ENCODE measurements around the gene TRMT44. TPM values are rescaled to one million over a fixed set of nuclear protein-coding genes. Genes with fewer than 3 reads are reported as not detected.

The TRMT44 gene
- polyA plus RNA-seq, 1 donor: 12.0 TPM

DNA sequence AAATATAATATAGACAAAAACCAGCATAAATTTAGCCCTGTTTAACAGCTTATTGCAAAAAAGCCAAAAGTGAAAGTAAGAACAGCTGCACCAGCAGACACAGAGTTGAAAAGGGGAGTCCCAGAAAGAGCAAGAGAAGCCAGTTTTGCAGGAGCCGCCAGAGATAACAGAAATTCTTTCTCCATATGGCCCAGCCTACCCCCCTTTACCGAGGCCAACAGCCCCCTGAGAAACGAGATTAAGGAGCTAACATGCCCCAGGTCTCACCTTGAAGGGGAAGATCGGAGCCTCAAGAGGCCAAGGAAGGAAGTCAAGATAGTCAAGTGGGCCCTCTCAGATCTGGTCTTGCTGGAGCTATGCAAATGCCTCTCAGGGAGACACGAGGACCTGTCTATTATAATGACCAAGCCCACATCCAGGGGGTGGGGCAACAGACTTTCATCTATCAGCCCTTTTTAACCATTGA lies 4.9 kb upstream of the TRMT44 start:
- DNase-seq (ENCODE audit: low read depth): no peak

DNA sequence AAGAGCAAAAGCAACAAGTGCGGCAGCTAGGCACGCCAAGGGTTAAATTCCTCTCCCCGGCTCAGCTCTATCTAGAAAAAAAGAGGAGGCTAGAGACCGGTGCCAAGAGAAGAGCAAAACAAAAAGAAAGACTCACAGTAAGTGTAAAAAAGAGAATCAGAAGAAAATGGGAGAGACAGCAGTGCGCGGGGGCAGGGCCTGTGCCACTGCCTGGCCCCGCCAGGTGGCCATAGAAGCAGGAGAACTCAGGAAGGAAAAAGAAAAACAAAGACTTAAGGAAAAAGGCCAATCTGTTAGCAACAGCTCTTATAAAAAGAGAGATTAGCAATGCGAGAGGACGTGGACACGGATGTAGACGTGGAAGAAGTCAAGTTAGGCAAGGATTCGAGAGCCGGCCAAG lies 3.3 kb upstream of the TRMT44 start:
- no peak for DNase-seq (ENCODE audit: low read depth)

DNA sequence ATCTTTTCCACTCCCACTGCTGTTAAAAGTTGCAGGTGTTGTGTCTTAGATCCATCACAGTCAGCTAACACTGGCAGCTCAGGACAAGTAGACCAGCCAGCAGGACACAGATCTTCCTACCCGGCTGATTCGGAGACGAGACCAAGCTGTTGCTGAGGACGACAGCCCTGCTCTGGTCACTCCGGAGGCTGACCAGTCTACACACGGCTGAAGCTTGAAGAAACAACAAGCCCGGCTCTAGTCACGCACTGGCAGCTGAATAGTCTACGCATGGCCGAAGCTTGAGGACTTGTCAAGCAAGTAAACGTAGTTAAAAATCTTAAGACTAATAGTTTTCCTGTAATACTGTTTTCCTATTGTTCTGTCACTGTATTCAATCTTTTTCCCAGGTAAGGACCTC lies 1.8 kb upstream of the TRMT44 start:
- DNase-seq (ENCODE audit: low read depth): no peak

DNA sequence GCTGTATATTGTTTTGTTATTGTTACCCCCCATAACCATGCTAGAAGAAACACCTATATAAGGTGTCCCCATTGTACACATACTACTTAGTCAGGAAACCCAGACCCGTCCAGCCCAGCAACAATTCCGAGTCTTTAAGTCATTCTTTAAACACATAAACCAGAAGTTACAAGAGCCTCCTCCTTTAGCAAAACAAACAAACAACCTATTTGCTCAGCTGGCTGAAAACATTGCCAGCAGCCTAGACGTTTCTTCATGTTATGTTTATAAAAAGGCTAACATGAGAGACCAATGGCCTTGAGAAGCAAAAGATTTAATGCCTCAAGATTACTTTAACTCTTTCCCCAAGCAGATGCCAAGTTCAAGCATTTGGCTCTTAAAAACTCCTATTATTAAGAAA lies 1.4 kb upstream of the TRMT44 start:
- DNase-seq (ENCODE audit: low read depth): no peak

DNA sequence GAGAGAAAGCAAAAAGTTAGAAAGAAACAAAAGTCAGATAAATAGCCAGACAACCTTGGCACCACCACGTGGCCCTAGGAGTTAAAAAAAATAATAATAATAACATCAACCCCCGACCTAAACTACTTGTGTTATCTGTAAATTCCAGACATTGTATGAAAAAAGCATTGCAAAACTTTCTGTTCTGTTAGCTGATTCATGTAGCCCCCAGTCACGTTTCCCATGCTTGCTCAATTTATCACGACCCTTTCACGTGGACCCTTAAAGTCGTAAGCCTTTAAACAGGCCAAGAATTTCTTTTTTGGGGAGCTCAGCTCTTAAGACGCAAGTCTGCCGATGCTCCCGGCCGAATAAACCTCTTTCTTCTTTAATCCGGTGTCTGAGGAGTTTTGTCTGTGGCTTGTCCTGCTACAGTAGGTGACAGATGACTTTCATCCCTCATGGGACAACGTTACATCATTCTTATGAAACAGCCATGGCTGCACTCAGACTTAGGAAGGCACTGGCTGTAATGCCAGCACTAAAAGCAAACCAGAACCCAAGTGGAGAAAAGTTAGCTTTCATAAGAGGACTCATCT lies 574 bp upstream of the TRMT44 start:
- peak; percentile 43 for DNase-seq (ENCODE audit: low read depth)

DNA sequence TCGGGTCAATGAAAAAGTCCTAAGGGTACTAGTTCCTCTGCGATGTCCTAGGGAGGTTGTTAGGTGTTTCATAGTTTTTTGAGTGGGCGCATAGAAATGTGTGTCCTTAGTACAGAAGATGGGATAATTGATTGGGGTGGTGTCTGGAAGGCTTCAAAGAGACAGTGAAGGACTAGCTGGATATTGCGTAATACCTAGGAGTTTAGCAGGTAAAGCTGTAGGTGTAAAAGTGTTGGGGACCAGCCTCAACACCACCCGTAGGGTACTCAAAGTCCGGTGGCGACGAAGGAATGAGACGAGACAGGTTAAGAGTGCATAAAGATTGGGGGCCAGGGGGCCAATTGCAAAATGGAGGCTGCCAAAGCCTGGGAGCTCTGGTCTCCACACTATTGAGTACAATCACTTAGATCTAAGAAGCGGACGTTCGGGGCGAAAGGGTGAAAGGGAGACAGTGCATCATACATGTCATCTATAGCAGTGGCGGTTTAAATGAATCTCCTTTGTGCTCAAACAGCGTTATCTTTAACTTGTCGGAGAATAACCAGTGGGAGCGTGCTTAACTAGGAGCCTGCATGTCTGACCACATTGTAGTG lies 1.0 kb downstream of the TRMT44 start:
- DNase-seq (ENCODE audit: low read depth): no peak

DNA sequence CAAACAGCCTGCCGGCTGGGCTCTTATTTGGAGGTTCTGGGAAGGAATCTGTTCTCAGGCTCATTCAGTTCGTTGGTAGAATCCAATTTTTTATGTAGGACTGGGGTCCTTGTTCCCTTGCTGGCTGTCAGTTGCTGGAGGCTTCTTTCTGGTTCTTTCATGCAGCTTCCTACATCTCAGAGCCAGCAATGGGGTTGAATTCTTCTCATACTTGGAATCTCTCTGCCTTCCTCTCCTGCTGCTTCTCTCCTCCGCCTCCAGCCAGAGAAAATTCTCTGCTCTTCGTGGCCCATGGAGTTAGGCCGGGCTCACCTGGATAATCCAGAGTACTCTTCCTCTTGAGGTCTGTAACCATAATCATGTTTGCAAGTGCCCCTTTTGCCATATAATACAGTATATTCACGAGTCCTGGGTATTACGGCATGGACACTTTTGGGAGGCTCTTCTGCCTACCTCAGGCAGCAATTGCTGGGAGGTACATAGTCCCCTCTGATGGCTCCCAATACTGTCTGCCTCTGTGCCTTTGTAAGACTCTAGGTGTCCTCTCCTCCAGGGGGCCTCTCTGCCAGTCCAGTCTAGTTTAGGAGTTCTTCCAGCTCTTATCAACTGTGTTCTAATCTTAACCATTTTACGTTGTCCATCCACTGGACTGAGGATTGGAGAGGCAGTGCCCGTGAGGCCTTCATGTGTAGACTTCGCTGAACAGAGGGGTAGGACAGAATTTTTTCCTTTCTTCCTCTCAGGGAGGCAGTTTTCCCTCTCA lies 2.2 kb downstream of the TRMT44 start:
- DNase-seq (ENCODE audit: low read depth): no peak

DNA sequence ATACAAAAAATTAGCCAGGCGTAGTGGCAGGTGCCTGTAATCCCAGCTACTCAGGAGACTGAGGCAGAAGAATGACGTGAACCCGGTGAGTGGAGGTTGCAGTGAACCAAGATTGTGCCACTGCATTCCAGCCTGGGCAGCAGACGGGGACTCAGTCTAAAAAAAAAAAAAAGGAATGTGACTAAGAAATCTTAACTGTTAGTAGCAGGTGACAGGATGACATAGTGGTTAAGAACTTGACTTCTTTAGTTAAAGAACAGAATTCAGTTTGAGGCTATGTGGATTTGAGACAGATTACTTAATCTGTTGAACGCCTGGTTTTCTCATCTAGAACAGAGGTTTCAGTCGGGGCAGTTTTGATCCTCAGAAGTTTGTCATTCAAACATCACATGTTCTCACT lies 3.2 kb downstream of the TRMT44 start:
- no peak for DNase-seq (ENCODE audit: low read depth)

DNA sequence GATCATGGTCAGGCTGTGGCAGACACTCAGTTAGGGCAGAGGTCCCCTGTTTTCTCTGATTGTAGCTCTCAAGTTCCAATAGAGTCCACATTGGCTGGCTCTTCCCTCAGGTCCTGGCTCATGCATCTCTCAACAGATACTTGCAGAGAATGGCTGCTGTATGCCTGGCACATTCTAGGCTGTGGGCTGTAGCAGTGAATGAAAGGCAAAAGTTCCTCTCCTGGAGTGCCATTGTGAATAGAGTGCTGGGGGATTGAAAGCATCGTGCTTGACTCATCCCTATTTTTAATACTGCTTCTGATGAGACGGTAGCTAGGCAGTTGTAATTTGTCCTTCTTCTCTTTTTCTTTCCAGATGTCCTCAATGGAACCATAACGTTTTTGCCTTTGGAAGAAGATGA lies 5.5 kb downstream of the TRMT44 start:
- DNase-seq (ENCODE audit: low read depth): no peak

DNA sequence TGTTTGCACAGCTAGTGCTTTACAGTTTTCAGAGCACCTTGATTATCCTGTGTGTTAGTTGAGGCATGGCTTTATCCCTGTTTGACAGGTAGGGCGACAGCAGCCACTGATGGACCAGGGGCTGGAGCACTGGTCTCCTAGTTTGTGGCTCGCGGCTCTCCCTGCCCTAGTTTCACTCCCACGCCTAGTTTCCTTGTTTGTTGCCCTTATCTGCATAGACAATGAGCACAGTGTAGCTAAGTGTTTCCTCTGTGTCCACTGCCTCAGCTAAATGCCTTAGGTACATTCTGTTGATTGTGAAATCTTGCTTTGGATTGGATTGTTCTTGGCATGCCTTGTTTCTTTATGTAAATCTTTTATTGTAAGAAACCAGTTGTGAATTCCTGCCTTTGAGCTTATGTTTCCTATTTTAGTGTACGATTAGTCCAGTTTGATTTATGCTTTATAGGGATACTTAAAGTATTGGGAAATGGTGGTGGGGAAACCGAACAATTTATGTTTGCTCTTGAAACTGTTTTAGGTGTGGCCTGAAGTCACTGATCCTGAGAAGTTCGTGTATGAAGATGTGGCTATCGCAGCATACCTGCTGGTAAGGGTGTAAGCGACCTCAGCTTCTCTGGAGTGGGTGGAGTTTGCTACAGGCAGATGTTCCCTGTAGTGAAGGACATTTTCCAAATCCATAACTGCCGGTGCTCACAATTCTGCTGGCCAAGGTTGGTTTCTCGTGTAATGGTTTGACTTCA lies 11.0 kb downstream of the TRMT44 start:
- no peak for DNase-seq (ENCODE audit: low read depth)

DNA sequence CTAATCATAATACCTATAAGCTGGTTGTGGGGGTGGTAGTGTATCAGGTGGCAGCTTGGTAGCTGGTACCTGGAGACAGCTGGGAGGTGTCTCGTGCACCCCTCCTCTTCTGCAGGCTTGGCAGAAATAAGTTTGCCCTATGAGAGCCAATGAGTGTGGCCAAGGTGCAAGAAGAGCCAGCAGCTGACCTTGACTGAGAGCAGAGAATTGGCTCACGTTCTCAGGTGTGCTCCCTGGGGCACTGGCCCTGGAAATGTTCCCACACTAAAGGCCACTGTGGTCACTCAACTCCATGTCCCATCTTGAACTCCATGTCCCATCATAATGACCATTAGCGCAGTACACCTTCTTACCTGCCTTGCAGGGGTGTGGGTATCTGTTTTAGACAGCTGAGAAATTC lies 13.4 kb downstream of the TRMT44 start:
- DNase-seq (ENCODE audit: low read depth): no peak

DNA sequence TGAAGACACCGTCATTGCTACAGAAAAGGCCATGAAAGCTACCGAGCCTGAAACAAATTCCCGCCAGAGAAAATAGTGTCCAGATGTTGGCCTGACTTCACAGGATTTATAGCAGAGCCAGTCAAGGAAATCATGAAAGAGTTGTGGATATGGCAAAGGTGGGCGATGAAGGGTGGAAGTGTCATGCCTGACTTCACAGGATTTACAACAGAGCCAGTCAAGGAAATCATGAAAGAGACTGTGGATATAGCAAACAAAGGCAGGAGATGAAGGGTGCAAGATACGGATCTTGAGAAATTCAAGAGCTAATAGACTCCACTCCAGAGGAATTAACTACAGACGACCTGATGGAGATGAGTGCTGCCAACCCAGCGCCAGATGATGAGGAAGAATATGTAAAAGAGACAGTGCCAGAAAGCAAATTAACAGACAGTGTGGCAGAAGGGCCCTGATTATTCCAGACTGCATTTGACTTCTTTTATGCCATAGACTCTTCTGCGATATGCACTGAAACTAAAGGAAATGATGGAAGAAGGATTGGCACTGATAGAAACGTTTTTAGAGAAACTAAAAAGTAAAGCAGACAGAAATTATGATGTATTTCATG lies 17.2 kb downstream of the TRMT44 start:
- no peak for DNase-seq (ENCODE audit: low read depth)

DNA sequence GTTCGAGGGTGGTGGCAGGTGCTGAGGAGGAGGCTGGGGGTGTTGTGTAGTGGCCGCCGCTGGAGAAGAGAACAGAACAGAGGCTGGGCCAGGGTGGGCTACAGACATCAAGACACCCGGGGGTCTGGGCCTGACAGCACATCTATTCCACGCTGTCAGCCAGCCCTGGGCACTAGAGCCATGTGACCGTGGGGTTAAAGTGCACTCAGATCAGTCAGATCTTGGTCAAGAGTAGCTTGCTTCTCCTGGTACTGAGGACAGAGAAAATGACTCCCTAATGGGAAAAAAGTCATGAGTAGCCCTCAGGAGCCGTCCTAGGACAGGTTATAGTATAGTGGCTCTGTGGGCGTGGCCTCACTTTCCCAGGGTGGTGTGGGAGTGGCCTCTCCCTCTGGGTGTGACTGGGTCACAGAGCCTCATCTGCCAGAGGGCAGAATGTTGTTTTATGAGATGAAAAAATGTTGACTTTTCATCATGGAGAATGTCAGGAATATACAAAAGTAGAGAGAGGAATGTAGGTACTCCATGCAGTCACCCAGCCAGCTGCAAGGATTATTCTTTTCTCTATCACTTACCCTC lies 19.4 kb downstream of the TRMT44 start:
- no peak for DNase-seq (ENCODE audit: low read depth)

DNA sequence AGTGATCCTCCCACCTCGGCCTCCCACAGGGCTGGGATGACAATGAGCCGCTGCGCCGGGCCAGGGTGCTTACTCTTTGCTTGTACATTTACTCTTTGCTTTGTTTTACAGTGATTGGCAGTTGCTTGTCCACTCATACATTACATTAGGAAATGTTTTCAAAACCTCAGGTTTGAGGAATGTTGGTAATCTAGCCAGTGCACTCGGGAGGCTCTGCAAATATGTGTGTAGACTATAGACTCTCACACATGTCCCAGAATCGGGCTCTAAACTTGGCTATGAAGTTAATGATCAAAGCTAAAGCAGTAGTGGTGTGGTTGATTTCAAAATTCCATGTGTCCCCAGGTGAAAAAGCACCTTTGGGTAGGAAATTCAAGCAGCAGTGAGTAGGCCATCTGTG lies 20.5 kb downstream of the TRMT44 start:
- no peak for DNase-seq (ENCODE audit: low read depth)

DNA sequence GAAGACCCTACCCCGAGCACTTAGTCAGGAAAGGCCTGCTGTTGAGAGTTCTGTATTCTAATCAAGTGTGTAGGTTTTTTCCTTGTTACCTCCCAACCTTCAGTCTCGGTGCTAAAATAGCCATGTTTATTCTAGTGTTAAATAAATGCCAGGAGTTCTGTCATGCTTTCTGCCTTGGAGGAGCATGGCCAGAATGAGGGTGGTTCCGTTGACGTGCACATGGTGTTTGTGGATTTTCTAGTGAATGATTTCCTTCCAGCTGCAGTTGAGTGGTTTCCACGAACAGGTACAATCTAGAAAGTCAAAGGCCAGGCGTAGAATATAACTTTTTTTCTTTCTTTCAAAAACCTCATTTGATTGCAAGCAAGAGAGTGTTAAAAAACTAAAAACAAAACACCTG lies 21.0 kb downstream of the TRMT44 start:
- DNase-seq (ENCODE audit: low read depth): no peak

DNA sequence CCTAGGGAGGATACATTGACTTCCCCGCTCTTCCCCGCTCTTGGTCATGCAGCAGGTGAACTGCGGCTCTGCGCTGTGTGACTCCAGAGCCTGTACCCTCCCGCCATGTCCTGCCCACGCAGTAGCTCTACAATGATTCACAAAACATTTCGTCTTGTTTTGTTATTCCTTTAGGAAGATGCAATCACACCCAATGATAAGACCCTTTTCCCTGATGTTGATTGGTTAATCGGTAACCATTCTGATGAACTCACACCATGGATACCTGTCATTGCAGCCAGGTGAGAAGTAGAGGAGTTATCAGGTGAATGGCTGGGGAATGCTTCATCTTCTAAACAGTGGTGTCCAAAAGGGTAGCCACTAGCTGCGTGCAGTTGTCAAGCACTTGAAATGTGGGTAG lies 23.2 kb downstream of the TRMT44 start:
- DNase-seq (ENCODE audit: low read depth): no peak

DNA sequence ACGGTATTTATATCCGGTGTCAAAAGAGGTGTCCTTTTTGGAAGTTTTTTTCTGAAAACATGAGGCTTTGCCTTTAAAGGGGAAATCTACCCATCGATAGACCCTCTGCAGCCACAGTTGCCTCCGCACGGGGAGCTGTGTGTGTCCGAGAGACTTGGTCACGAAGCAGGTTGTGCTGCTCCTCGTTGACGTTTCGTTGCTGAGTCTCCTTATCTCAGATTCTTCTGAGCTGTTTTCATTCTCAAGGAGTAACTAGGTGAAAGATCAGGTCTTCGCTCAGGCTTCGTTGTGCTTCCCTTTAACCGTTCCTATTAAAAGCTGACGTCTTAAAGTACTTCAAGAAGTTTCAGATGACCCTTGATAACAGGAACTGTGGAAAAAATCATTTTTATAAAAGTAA lies 23.8 kb downstream of the TRMT44 start:
- no peak for DNase-seq (ENCODE audit: low read depth)

DNA sequence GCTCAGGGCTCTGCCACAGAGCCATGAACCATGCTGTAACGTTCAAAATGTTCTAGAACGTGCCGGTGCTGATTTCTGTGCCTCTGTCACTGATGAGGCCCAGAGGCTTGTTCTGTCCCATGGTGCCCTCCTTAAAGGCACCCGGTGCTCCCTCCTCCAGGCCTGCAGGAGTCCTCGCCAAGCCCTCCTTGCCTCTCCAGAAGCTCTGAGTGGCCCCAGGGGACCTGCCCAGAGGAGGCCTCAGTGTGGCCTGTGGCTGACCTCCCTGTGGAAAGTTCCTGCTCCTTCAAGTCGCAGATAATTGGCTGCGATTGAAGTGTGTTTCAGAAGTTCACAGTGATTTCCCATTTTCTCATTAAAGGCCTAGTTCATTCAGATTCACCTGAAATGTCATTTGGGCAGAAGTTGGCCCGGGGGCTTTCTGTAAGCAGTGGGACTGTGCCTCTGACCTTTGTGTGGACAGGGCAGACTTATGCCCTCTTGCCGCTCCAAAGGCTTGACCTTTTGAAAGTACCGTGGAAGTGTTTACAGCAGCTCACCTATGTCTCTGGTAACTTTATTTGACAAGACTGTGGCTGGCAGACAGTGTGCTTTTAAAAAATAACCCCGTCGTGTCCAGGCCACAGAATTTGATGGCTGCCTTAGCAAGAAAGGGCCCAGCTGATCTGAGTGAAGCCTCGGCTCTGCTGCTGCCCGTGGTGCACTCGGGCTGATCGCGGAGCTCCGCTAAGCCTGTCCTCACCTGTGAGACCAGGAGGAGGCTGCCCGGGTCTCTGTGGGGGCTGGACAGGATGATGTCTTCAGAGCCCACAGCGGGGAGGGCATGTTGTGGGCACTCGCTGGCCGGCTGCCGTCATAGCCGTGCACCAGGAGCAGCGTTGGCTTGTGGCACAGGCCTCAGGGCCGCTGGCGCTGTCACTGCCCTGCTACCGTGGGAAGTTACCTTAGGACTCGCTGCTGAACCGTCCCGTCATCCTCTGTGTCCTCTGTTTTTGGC lies 25.3 kb downstream of the TRMT44 start:
- DNase-seq (ENCODE audit: low read depth): no peak

DNA sequence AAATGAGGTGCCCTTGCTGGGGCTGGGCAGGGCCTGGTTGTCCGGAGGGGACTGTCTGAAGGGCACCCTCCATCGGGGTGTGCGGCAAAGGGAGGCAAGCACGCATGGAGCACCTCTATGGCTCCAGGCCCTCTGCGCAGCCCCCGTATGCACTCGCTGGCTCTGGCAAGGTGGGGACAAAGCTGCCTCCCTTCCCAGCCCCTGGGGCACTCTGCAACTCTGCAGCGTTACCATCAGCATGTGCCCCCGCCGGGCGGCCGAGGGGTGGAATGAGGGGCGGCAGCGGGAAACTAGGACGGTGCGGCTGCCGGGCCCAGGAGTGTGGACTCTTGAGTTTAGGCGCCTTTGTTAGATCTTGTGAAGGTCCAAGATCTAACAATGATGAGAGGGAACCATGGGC lies 26.4 kb downstream of the TRMT44 start:
- DNase-seq (ENCODE audit: low read depth): no peak

DNA sequence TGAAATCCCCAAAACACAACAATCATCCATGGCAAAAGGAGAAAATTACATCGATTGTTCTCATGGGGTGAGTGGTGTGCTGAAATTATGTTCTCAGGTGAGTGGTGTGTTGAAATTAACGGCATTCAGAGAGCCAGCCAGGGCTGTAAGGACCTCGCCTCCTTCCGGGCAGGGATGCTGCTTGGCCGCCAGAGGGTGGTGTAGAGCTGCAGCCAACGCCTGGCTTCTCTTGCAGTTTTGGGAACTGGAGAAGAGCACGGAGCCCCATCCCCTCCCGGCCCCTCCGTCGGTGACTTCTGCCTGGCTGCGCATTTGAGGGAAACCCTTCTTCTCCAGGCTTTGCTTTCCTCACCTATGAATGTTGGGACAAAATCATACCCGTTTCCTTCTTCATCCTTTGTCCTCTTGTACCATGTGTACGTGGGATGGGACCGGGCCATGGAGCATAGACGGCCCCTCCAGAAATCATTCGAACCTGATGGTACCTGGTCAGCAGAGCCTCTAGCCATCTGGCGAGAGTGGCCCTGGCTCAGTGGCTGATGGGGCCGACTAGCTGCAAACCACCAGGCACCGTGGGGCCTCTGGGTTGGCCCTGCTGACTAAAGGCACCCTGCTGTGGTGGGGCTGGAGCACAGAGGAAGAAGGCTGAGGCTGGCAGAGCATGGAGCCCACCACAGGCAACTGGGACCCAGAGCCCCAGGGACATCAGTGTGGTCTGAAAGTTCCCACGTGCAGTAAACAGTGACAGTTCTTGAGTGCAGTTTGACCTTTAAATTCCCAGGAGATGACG lies 28.4 kb downstream of the TRMT44 start:
- DNase-seq (ENCODE audit: low read depth): no peak
